NOMO-1 treated with DMSO at 0.1 percent for 48 hours (cell line): ENCODE data around the gene PLA2G4E.

ENCODE experiments used
- DNase-seq: peaks from one replicate; lab custom pipeline; 2025; ENCODE audit not compliant: unreplicated experiment; lab: John Stamatoyannopoulos, UW

Gene PLA2G4E

GRCh38 chr15:42020713-42021273 is at the start of gene PLA2G4E:
Gene PLA2G4E (minus strand): TSS chr15:42021042. CDS start chr15:42021030, 12 bp downstream.
- no peak for DNase-seq

- no peak for DNase-seq
Measured at GRCh38 chr15:42070279-42070975, 49.6 kb upstream of the PLA2G4E start.

- DNase-seq: no peak
Measured at GRCh38 chr15:42069496-42070278, 48.8 kb upstream of the PLA2G4E start.

GRCh38 chr15:42069025-42069424 is 48.2 kb upstream of the PLA2G4E start:
- no peak for DNase-seq

GRCh38 chr15:42068601-42069000 is 47.8 kb upstream of the PLA2G4E start:
- DNase-seq: no peak

- no peak for DNase-seq
Measured at GRCh38 chr15:42066764-42067415, 46.0 kb upstream of the PLA2G4E start.

GRCh38 chr15:42065468-42065867 is 44.6 kb upstream of the PLA2G4E start:
- no peak for DNase-seq

GRCh38 chr15:42065033-42065432 is 44.2 kb upstream of the PLA2G4E start:
- DNase-seq: no peak

- no peak for DNase-seq
Measured at GRCh38 chr15:42064271-42064670, 43.4 kb upstream of the PLA2G4E start.

GRCh38 chr15:42063122-42063848 is 42.4 kb upstream of the PLA2G4E start:
- DNase-seq: no peak

- no peak for DNase-seq
Measured at GRCh38 chr15:42062284-42062806, 41.5 kb upstream of the PLA2G4E start.

- no peak for DNase-seq
Measured at GRCh38 chr15:42060797-42061196, 40.0 kb upstream of the PLA2G4E start.

- no peak for DNase-seq
Measured at GRCh38 chr15:42060477-42060763, 39.6 kb upstream of the PLA2G4E start.

GRCh38 chr15:42059661-42060476 is 39.0 kb upstream of the PLA2G4E start:
- DNase-seq: peak; percentile 68

GRCh38 chr15:42058791-42059190 is 37.9 kb upstream of the PLA2G4E start:
- no peak for DNase-seq

- DNase-seq: no peak
Measured at GRCh38 chr15:42057799-42058646, 37.2 kb upstream of the PLA2G4E start.

- DNase-seq: peak; percentile 86
Measured at GRCh38 chr15:42056934-42057798, 36.3 kb upstream of the PLA2G4E start.

- no peak for DNase-seq
Measured at GRCh38 chr15:42053914-42054313, 33.1 kb upstream of the PLA2G4E start.
